Ishikawa (cell line): Measurements from ENCODE around the gene RIPPLY2.

Experiments used
- YY1 ChIP-seq: IDR thresholded peaks from 2 replicates; pipeline ENCODE4 v1.6.1; 2012; ENCODE audit warnings: low read depth
- TF ChIP-seq, protein P1 (sequence below): IDR thresholded peaks from 2 replicates; pipeline ENCODE4 v1.6.1; 2012; ENCODE audit warnings: low read depth, mild to moderate bottlenecking

DNA sequence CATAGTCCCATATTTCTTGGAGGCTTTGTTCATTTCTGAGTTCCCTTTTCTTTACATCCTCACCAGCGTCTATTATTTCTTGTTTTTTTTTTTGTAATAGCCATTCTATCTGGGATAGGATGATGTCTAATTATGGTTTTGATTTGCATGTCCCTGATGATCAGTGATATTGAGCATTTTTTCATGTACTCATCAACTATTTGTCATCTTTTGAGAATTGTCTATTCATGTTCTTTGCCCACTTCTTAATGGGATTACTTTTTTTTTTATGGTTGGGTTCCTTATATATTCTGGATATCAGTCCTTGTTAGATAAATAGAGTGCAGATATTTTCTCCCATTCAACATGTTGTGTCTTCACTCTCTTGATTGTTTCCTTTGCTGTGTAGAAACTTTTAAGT is 48.5 kb downstream of the RIPPLY2 start:
- no peak for TF ChIP-seq YY1
- TF ChIP-seq, protein P1, sequence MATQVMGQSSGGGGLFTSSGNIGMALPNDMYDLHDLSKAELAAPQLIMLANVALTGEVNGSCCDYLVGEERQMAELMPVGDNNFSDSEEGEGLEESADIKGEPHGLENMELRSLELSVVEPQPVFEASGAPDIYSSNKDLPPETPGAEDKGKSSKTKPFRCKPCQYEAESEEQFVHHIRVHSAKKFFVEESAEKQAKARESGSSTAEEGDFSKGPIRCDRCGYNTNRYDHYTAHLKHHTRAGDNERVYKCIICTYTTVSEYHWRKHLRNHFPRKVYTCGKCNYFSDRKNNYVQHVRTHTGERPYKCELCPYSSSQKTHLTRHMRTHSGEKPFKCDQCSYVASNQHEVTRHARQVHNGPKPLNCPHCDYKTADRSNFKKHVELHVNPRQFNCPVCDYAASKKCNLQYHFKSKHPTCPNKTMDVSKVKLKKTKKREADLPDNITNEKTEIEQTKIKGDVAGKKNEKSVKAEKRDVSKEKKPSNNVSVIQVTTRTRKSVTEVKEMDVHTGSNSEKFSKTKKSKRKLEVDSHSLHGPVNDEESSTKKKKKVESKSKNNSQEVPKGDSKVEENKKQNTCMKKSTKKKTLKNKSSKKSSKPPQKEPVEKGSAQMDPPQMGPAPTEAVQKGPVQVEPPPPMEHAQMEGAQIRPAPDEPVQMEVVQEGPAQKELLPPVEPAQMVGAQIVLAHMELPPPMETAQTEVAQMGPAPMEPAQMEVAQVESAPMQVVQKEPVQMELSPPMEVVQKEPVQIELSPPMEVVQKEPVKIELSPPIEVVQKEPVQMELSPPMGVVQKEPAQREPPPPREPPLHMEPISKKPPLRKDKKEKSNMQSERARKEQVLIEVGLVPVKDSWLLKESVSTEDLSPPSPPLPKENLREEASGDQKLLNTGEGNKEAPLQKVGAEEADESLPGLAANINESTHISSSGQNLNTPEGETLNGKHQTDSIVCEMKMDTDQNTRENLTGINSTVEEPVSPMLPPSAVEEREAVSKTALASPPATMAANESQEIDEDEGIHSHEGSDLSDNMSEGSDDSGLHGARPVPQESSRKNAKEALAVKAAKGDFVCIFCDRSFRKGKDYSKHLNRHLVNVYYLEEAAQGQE, result no peak
